Activated CD4-positive, alpha-beta T cell treated with anti-CD3 and anti-CD28 coated beads, Interleukin-2, amount 50 U/mL, for 48 hours (primary cell): ENCODE results near the gene SLC1A4.
"Not testable (repeated sequence)": the region's sequence is repeated elsewhere in the genome, so short reads cannot be mapped to it uniquely, and the experiment has no call there.

Experiments
- DNase-seq, 2 experiments: peaks; one replicate each; pipeline ENCODE4 v3.0.0-alpha.2; 2020

The SLC1A4 gene

DNA sequence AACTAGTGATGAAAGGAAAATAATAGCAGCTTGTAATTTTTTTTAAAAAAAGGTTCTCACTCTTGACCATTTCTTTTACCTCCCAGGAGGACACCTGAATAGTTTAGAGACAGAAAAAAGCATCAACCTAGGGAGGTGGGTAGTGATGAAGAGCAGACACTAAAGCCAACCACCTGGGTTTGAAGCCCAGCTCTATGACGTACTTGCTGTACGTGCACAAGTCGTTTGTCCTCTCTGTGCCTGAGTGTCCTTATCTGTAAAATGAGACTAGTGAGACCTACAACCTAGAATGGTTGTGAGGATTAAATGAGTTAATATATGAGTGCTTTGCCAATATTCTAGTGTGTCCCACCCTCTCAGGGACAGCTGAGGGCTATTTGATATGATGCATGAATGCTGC lies 5.8 kb downstream of the SLC1A4 start:
- no peak for DNase-seq

DNA sequence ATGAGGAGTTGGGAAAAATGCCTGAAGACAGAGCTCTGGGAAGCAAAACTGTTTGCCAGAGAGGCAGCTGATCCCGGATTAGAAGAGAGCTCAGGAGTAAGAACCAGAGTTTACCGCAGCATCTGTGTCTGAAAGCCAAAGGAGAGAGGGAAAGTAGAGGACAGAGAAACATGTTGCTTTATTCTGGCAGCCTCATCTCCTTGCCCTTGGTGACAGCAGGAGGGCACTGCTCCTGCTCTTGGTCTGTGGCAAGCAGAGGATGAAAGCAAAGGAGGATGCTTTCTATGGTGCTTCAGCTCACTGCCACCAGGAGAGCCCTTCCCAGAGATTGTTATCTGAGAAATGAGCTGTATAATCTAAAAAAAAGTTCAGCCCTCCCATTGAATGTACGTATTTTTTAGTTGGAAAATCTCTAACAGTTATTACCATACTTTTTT lies 7.7 kb downstream of the SLC1A4 start:
- no peak for DNase-seq

DNA sequence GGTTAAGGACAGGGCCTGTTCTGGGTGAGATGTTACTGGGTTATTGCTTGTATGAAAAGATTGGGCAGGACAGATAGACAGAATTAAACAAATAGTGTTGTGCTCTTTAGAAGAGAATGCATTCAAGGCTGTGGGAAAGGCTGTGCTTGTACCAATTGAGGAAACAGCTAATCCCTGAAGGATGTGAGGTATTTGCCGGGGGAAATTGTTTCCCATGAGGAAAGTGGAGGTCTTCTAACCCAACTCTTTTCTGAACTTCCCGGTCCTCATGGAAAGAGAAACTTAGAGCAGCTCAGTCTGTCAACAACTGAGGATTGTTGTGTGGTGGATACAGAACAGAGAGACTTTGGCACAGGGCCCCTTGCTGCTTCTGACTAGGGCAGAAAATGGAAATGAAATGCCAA lies 9.5 kb downstream of the SLC1A4 start:
- no peak for DNase-seq

DNA sequence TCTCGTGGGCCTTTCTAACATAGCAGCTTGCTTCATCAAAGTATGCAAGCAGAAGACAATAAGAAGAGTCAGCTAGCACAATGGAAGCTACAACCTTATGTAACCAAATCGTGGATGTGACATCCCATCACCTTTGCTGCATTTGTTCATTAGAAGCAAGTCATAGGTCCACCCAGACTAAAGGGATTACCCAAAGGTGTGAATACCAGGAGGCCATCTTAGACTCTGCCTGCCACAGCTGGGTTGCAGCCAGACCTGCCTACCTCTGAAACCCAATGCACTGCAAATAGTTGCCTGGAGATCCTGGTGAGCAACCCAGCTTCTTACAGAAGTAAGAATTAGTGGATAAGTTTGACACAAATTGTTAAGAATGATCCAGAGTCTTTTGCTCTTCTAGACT lies 10.6 kb downstream of the SLC1A4 start:
- DNase-seq, result no peak

DNA sequence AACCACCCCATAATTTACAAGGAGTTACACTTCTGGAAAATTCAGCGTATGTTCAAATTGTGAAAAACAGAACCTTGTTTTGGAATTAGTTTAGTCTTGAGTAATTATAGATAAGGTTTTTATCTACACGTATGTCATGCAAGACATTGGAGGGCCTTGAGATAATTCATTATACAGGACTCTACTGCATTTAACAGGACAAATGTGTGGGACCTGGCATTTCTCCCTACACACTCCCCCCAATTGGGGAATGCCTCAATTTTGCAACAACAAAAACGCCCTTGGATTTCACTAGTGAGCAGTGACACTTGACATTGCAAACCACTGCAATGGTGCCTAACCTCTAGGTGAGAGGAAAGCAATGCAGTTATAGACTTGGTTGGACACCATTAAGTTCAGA lies 11.4 kb downstream of the SLC1A4 start:
- no peak for DNase-seq

DNA sequence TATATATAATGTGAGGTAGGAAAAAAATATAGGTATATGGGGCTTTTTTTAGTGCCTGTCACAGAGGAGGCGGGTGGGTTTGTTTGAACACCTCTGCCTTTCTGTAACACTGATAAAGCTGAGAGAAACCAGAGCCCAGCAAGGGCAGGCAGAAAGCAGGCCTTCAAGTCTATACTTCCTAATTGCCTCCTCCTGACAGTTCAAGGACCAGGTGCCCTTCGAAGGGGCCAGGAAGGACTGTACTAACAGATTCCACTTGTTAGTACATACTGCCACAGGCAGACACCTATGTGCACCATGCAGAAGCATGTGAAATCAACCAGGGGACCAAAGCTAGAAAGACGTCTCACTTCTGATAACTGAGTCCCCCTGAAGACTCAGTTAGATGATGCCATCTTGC lies 13.8 kb downstream of the SLC1A4 start:
- DNase-seq, result no peak

DNA sequence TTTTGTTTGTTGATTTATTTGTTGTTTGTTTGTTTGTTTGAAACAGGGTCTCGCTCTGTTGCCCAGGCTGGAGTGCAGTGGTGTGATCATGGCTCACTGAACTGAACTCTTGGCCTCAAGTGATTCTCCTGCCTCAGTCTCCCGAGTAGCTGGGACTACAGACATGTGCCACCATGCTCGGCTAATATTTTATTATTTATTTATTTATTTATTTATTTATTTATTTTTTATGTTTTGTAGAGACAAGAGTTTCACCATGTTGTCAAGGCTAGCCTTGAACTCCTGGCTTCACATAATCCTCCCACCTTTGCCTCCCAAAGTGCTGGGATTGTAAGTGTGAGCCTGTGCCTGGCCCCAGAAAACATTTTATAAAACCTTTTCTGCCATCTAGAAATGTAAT lies 15.0 kb downstream of the SLC1A4 start:
- DNase-seq, result not testable (repeated sequence)

DNA sequence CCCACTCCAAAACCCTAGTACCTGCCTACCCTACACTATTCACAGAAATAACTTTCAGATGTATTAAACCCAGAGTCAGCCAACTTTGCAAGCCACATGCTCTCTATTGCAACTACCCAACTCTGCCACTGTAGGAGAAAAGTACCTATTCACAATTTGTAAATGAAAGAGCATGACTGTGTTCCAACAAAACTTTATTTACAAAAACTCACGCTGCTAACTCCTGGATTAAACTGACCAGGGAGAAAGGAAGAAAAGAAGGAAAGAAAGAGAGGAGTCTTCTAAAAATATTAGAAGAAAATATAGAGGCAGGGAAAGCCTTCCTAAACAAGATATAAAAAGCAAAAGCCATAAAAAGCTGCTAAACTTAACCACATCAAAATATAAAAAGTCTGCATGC lies 24.6 kb downstream of the SLC1A4 start:
- DNase-seq, result no peak

DNA sequence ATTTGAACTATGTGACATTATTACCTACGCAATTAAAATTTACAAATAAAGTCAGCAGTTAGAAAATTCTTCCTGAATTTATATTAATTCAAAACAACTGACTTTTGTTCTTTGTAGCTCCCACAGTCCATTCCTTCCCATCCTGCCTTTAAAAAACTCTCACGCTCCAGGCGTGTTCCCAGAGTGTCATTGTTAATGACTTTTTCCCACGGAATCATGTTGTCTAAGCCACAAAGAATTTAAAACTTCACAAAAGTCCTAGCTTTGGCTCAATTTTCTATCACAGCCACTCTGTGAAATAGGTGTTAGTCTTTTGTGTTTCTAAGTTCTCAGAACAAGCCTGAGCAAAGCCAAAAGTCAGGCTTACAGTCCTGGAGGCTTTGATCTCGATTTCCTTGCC lies 26.5 kb downstream of the SLC1A4 start:
- no peak for DNase-seq

DNA sequence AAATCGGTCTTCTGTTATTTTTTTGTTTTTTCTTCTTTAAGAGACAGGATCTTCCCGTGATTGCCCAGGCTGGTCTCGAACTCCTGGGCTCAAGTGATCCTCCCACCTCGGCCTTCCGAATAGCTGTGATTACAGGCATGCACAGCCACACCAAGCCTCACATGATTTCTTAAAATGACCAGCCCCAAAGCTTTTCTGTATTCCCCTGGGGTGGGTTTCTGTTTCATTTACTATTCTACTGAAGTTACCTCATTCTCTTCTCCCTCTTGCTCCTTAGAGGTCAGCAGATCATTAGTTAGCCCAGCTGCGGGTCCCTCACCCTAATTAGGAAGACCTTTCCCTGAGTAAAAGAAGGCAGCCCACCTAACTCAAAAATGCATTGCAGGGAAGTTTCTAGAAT lies 27.6 kb downstream of the SLC1A4 start:
- no peak for DNase-seq

DNA sequence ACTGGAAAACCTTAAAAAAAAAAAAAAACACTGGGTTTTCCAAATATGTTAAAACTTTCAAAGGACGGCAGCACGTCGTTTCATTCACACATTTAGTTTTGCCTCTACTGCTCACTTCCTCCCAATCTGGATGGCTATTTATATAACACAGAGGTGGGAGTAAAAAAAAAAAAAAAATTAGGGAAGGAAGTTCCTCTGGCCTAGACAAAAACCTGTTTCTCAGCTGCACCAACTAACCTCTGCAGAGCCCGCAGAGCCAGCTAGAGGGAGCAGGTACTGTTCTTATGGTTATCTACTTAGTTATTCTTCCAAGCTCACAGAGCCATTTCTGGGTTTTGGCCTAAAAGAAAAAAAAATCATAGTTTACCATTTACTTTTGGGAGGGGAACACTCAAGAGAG lies 28.1 kb downstream of the SLC1A4 start:
- DNase-seq, result no peak

DNA sequence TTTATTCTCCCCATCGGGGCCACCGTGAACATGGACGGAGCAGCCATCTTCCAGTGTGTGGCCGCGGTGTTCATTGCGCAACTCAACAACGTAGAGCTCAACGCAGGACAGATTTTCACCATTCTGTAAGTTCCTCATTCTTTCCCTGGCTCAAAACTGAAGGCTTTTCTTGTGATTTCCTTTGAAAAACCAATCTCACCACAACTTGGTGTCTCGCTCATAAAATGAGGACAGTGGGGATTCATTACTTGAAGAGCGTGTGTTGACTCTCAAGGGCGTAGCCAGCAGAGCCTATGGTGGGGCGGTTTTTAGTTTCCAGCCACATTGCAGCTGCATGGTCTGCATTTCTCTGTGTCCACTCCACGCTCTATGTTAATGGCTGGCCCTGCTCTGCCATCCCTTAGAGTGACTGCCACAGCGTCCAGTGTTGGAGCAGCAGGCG lies 29.0 kb downstream of the SLC1A4 start:
- DNase-seq, result no peak

DNA sequence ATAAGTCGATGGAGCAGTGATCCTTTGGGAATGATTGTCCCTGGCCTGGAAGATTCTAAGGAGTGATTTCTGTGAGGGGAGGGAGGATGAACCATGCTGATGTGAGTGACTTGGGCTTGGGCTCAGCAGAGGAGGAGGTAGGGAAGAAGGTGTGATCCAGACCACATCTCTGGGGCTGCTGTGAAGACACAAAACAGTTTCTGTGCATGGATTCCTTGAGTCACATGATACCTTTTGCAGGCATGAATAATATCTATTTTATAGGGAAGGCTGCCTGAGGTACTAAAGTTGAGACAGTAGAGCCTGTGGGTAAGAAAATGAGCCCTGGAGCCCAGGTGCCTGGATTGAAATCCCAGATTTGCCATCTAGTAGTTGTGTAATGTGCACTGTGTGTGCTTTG lies 29.8 kb downstream of the SLC1A4 start:
- no peak for DNase-seq

DNA sequence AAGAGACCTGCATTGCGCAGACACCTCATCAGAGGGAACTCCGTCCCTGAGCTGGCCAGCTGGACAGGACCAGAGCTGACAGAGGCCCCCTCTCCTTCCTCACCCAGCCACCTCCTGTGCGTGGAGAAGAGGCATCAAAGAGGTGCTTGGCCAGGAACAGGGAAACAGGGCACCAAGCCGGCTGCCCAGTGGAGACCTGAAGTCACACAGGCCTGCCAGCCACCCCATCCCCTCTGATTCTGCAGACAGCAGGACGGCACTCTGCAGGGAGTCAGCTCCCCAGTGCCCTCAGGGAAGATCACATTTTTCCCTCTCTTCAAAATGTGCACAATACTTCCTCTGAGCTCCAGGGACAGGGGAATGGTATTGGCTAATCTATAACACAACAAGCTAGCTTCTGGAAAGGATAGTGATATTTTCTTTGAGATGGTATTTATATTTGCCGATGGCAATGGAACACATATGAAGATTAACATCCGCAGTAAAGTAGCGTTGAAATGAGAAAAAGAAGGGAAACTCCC lies 30.5 kb downstream of the SLC1A4 start:
- no peak for DNase-seq

DNA sequence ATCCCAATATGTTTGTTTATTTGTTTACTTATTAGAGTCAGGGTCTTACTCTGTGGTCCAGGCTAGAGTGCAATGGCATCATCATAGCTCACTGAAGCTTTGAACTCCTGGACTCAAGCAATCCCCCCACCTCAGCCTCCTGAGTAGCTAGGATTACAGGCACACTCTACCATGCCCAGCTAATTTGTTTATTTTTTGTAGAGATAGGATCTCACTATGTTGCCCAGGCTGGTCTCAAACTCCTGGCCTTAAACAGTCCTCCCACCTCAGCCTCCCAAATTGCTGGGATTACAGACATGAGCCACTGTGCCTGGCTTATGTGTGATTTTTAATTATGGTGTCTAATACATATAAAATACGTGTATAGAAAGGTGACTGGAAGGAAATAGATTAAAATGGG lies 31.1 kb downstream of the SLC1A4 start:
- not testable (repeated sequence) for DNase-seq

DNA sequence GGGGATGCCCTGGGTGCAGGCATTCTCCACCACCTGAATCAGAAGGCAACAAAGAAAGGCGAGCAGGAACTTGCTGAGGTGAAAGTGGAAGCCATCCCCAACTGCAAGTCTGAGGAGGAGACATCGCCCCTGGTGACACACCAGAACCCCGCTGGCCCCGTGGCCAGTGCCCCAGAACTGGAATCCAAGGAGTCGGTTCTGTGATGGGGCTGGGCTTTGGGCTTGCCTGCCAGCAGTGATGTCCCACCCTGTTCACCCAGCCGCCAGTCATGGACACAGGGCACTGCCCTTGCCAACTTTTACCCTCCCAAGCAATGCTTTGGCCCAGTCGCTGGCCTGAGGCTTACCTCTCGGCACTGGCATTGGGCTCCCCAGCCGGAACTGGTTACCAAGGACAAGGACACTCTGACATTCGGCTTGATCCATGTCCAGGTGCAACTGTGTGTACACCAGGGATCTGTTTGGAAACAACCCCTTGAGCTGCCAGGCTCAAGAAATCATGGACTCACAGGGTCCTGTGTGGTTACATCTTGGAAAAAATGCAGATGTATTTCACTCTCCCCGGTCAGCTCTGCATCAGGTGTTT lies 31.8 kb downstream of the SLC1A4 start:
- no peak for DNase-seq

DNA sequence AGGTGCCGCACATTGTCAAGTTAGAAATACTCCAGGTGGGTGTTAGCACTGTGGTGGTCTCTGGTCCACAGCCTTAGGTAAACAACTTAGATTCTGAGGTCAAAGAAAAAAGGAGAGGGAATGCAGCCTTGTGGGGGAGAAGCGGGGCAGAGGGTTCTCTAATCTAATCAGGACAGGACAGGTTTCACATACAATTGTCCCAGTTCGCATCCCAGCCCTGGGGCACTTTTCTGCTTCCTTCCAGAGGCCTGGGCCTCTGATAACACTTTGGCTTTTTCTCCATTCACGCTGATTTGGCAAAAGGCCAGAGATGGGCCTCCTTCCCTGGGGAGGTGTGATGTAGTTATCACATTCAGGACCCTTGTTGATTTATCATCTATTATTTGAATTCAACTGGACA lies 32.5 kb downstream of the SLC1A4 start:
- no peak for DNase-seq

DNA sequence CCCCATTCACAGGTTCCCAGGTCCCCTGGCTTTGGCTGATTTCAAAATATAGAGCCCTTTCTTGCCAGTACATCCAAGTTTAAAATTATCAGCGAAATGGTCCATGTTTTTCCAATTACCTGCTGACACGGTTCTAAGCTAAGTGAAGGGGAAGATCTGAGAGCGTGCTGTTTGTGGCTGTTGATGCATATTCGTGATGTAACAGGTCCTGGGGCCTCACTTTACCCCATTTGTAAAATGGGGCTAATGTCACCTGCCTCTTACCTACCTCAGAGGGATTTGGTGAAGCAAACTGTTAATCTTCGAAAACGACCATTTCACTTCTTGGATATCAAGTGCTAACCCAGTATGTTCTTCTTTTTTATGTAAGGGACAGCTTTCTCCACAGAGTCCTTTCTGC lies 33.0 kb downstream of the SLC1A4 start:
- no peak for DNase-seq

DNA sequence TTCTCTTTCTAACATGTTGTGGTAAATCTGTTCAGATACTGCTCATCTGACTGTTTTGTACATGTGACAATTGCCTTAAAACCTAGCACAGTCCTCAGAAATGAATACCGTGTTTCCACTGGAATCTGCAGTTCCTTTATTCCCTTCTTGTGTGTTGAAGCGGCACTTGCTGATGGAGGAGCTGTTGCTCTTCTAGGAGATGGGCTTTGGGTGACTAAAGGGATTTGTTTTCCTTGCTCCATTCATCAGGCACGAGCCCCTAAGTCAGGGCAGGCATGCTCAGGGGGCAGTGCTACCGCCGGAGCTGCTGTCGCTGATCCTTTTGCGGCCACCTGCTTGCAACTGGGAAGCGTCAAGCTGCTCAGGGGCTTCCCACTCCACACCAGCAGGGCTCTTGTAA lies 34.5 kb downstream of the SLC1A4 start:
- no peak for DNase-seq

DNA sequence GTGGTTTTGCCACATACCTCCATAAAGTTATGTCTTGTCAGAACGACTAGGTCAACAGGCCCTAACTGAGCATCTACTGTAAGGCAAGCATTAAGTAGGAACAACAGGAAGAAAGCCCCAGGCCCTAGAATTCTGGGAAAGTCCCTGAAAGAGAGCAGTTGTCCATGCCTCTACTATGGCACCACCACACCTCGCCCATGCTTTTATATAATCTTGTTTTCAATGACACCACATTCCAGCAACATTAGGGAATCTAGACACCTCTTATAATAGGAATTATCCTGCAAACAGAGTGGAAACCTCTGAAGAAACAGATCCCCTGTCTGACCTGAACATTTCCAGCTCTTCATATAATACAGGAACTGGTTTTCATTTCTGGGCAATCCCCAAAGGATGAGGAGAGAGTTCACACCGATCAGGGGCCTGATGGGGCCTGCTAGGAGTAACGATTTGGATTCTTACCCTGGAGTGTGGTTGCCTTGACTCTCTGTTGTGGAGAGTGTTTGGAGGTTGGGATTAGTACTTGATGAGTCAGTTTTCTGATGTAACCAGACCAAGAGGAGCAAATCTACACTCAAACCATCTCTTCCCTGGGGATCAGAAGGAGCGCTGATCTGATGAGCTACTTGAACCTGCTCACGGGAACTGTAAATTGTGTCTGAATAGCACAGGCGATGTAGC lies 35.1 kb downstream of the SLC1A4 start:
- no peak for DNase-seq

DNA sequence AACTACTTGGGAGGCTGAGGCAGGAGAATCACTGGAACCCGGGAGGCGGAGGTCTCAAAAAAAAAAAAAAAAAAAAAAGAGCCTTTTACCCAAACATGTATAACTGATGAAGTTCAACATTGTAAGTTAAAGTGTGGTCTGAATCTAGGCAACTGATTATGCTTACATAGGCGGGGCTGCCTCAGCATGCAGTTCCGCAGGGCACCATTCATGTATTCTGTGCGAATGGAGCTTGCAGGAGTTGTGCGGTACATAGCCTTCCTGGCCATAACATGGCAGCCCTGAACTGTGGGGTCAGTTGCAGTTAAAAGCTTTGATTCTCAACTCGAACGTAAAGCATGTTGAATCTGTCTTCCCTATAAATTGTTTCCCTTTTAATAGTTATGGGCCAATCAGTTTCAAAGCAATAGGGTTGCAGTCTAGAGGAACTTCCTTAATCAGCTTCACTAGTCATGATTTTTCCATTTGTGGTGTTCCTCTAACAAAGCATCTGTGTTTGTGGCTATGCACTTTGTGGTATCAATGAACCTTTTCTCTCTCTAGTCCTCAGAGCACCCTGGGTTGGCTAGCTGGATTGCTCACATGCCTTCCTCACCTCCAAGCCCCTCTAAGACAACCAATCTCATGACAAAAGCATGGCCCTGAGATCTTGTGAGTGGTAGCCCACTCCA lies 36.4 kb downstream of the SLC1A4 start:
- no peak for DNase-seq

DNA sequence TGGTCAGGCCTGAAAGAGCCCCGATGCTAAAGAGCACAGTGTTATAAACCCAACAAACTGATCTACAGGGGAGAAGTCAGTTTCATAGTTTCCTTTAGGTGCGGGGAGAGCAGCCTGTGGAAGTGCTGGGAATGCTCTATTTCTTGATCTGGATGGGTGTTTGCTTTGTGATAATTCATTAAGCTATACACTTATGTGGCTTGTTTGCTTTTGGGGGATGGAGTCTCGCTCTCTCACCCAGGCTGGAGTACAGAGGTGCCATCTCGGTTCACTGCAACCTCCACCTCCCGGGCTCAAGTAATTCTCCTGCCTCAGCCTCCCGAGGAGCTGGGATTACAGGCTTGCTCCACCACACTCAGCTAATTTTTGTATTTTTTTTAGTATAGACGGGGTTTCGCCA lies 37.0 kb downstream of the SLC1A4 start:
- no peak for DNase-seq

DNA sequence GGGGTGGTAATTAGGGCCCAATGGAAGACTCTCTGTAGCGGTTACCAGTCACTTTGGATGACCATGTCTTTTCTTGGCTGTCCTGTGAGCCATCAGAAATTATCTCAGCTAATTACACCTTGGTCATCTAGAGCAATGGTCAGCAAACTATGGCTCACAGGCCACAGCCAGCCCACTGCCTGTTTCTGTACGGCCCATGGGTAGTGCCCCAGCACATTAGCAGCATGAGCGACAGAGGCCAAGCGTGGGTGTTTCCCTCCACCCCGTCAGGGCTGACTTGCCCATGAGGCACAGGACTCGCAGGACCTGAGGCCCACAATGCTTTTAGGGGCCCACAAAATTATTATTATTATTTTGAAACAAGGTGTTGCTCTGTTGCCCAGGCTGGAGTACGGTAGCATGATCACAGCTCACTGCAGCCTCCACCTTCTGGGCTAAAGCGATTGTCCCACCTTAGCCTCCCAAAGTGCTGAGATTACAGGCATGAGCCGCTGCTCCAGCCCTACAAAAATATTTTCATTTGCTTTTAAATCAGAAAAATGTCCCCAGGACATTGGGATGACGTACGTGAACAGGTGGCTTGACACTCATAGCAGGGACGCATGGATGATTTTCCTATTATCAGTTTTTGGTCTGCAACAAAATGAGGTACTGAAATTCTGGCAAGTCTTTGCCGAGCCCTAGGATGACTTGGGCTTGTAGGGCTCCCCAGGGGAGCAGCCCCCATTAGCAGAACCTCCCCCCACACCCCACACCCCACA lies 37.7 kb downstream of the SLC1A4 start:
- DNase-seq, result no peak
